Measurements from ENCODE around the gene PHYH.
"Not testable (repeated sequence)": the region's sequence is repeated elsewhere in the genome, so short reads cannot be mapped to it uniquely, and the experiment has no call there.

Gene PHYH

GRCh38 chr10:13270877-13271551, 28.9 kb downstream of the PHYH start:
- peak; percentile 21 for DNase-seq

- DNase-seq, result no peak
These were observed 31.0 kb downstream of the PHYH start for GRCh38 chr10:13268841-13269240.

GRCh38 chr10:13268310-13268709, 31.6 kb downstream of the PHYH start:
- no peak for DNase-seq

DNA sequence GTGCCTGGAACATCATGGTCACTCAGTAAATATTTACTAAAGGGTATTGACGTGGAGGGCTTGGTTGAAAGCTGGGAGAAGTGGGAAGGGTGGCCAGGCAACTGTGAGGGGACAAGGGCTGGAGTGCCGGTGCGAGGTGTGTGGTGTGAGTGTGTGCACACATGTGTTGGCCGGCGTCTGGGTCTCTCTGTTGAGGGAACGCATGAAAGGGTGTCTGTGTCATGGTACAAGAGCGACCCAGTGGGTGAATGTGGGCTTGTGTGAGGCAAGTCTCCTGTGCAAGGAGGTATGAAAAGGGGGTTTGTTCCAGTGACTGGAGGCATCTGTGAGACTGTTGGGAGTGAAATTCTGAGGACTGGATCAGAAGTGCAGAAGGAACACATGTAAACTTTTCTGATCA, 36.3 kb downstream of the PHYH start:
- no peak for DNase-seq

GRCh38 chr10:13262433-13262832, 37.4 kb downstream of the PHYH start:
- no peak for DNase-seq

DNA sequence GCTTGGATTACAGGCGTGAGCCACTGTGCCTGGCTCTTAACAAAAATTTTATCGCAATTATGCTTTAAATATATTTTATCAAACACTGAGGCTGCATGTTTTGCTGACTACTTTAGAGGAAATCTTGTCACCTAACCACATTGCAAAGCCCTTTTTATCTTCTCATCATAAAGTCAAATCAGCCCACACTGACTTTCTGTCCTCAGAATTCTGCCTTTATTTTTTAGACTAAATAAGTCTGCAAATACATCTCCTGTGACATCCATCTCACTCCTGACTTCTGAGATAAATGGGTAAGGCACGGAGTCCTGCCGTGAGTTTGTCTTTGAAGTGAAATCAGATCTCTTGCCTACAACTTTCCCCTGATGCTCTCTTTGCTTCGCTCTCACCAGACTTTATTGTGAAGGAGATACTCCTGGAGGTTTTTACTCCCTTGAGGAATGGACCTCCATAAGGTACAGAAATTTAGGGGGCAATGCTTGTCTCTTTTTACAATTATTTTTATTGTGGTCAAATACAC, 42.2 kb downstream of the PHYH start:
- DNase-seq, result no peak

DNA sequence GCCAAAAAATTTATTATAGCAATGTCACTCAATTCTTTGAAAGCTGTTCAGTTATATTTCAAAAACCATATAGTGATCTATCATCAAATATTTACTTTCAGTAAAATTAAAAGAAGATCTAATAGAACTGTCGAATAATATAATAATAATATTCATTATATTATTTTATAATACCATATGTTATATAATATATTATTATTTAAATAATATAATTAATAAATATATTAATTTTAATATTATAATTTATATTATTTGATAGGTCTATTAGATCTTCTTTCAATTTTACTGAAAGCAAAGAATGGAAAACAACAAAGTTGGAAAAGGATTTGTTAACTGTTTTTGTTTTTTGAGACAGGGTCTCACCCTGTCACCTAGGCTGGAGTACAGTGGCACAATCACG, 43.2 kb downstream of the PHYH start:
- DNase-seq, result no peak

GRCh38 chr10:13253726-13254125, 46.1 kb downstream of the PHYH start:
- no peak for DNase-seq

DNA sequence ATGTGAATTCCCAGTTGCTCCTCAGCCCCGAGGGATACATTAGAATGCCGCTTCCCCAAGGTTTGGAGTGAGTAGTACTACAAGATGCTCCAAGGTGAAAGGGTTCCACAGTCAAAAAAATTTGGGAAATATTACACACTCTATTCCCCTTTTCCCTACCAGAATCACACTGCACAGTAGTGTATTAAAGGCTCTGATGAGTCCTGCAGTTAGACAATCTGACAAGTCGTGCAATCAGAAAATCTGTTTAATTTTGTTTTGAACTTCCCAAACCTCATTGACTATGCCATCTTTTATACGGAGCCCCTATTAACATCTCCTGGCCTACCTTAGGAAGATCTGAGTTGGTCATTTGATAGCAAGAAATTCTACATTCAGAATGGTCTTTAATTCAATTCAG, 52.1 kb downstream of the PHYH start:
- no peak for DNase-seq

GRCh38 chr10:13247246-13247645, 52.6 kb downstream of the PHYH start:
- no peak for DNase-seq

DNA sequence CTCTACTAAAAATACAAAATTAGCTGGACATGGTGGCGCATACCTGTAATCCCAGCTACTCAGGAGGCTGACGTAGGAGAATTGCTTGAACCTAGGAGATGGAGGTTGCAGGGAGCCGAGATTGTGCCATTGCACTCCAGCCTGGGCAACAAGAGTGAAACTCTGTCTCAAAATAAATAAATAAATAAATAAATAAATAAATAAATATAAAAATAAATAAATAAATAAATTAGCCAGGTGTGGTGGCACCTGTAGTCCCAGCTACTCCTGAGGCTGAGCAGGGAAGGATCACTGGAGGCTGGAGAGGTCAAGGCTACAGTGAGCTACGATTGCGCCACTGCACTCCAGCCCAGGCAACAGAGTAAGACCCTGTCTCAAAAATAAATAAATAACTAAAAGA, 57.6 kb downstream of the PHYH start:
- not testable (repeated sequence) for DNase-seq

DNA sequence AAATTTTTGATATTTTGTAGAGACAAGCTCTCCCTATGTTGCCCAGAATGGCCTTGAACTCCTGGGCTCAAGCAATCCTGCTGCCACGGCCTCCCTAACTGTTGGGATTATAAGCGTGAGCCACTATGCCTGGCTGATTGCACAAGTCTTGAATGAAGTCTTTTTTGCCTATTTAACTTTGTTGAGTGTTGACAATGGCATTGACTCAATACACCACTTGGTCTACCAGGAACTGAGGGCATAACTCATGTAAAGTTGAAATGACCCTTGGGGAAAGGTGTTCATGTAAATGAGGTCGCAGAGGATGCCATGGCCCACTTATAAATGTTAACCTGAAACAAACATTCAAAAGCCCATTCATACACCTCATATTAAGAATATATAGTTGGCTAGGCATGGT, 58.3 kb downstream of the PHYH start:
- no peak for DNase-seq

- DNase-seq, result no peak
These were observed 59.9 kb downstream of the PHYH start for GRCh38 chr10:13239923-13240322.

GRCh38 chr10:13238271-13239077, 61.4 kb downstream of the PHYH start:
- DNase-seq, result no peak

DNA sequence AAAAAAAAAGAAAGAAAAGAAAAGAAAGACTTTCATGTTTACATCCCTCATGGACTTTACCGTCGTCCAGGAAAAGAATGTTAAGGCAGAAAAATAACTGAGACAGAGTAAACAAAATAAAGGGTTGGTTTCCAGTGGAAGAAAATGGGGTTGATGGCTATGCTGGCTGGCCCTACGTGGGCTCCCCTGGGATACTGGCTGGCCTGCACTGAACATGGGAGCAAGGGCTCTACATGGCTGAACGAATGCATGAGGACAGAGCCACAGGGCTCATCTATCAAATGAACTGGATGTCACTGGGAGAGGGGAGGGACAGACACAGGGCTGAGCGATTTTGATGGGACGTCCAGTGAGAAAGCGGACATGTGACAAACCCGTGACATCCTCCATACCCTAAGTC, 63.2 kb downstream of the PHYH start:
- DNase-seq, result no peak

DNA sequence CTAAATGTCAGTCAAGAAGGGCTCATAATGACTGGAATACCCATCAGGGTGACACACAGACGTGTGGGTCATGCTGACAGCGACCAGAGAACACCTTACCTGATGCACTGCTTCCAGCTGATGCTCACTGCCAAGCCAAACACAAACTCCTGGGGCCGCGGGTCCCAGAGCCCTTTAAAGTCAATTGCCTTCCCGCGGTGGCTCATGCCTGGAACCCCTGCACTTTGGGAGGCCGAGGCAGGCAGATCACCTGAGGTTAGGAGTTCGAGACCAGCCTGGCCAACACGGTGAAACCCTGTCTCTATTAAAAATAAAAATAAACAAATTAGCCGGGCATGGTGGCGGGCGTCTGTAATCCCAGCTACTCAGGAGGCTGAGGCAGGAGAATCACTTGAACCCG, 65.1 kb downstream of the PHYH start:
- not testable (repeated sequence) for DNase-seq

GRCh38 chr10:13234172-13234571, 65.7 kb downstream of the PHYH start, which contains the start of gene UCMA:
Gene UCMA (minus strand): TSS chr10:13234374. CDS start chr10:13234258, 116 bp downstream.
- DNase-seq, result no peak

- DNase-seq, result no peak
These were observed 66.5 kb downstream of the PHYH start for GRCh38 chr10:13233358-13233757.

GRCh38 chr10:13231808-13232207, 68.1 kb downstream of the PHYH start:
- no peak for DNase-seq

GRCh38 chr10:13231190-13231589, 68.7 kb downstream of the PHYH start:
- DNase-seq, result no peak

Measured in fibroblast of skin of right biceps (primary cell).